HCT116 (cell line): ENCODE data around the gene GREB1L. TPM values are rescaled to one million over a fixed set of nuclear protein-coding genes. Genes with fewer than 3 reads are reported as not detected.

Source experiments
- ATAC-seq: fragments of 200-7000 bp; cut with Tn5 transposase; 2 replicates; pipeline ENCODE4 v1.9.1; 2020; ENCODE audit warnings: mild to moderate bottlenecking, moderate library complexity
- BruUV-seq: library from RNA; stranded (reverse); fragments of 400-500 nt; replicated peaks from 2 replicates; lab custom pipeline; 2021; lab: Mats Ljungman, UMichigan
- CTCF ChIA-PET: fragments of 300-600 bp; sonication (Branson Sonifier 250); formaldehyde crosslinking; loops from one replicate; lab custom pipeline; 2021; ENCODE audit warnings: antibody characterized with exemption; lab: Charles Lee
- POLR2A ChIA-PET: fragments of 300-600, 350-600 bp; sonication (Branson Sonifier 250); formaldehyde crosslinking; loops from one replicate; lab custom pipeline; 2021; ENCODE audit warnings: antibody characterized with exemption; lab: Charles Lee
- RAD21 ChIA-PET, 2 experiments: fragments of 300-600 bp; sonication (Branson Sonifier 250); formaldehyde crosslinking; loops; one replicate each; lab custom pipeline; 2023; ENCODE audit warnings: low total read pairs in 2 of 2; ENCODE audit not compliant: uncharacterized antibody in 2 of 2, unreplicated experiment in 2 of 2, low non-redundant PET in 1 of 2; lab: Charles Lee
- DNase-seq: peaks from one replicate; pipeline ENCODE4 v3.0.0-alpha.2; 2010; ENCODE audit warnings: low read depth, low spot score
- H2AFZ ChIP-seq: fragments of 200-600 bp; shearing (Covaris generic), sonication (generic); 2 replicates; pipeline ENCODE4 v1.6.1; 2017; ENCODE audit warnings: low read depth, mixed run types, mixed read lengths, antibody characterized with exemption, low read length; ENCODE audit not compliant: poor library complexity, severe bottlenecking
- H3K27ac ChIP-seq: 2 replicates; pipeline ENCODE4 v1.5.1; 2012; ENCODE audit warnings: low read depth, low read length
- H3K27me3 ChIP-seq: fragments of 200-600 bp; sonication (generic); 2 replicates; pipeline ENCODE4 v1.6.1; 2016; ENCODE audit warnings: mixed run types, low read length, mixed read lengths; ENCODE audit not compliant: insufficient read depth
- H3K36me3 ChIP-seq, 2 experiments: fragments of 200-500 bp in 1 of 2; fragments of 200-600 bp in 1 of 2; sonication (Bioruptor generic) in 1 of 2; sonication (generic) in 1 of 2; 2 replicates each; pipeline versions ENCODE4 v1.5.1 to v1.6.1; 2014 to 2016; ENCODE audit warnings: low read length in 2 of 2, inconsistent platforms in 1 of 2, mixed read lengths in 1 of 2, mixed run types in 1 of 2; ENCODE audit not compliant: insufficient read depth in 2 of 2, control insufficient read depth in 1 of 2
- H3K4me1 ChIP-seq, 2 experiments: fragments of 200-600 bp in 1 of 2; sonication (generic) in 1 of 2; 2 replicates each; pipeline versions ENCODE4 v1.5.1 to v1.6.1; 2012 to 2017; ENCODE audit warnings: low read length in 2 of 2, inconsistent platforms in 1 of 2, mild to moderate bottlenecking in 1 of 2, mixed read lengths in 1 of 2, mixed run types in 1 of 2, moderate library complexity in 1 of 2; ENCODE audit not compliant: insufficient read depth in 2 of 2, control insufficient read depth in 1 of 2
- H3K4me2 ChIP-seq: fragments of 200-600 bp; sonication (generic); 2 replicates; pipeline ENCODE4 v1.6.1; 2017; ENCODE audit warnings: mixed run types, low read length, mixed read lengths
- H3K4me3 ChIP-seq, 2 experiments: fragments of 200-600 bp in 1 of 2; sonication (generic) in 1 of 2; replicated peaks in 1 of 2; 2 replicates each; pipeline ENCODE4 v1.5.1; 2011 to 2016; ENCODE audit warnings: low read length in 2 of 2, control low read depth in 1 of 2, low read depth in 1 of 2, mild to moderate bottlenecking in 1 of 2, mixed read lengths in 1 of 2, mixed run types in 1 of 2
- H3K79me2 ChIP-seq: fragments of 200-600 bp; sonication (generic); 2 replicates; pipeline ENCODE4 v1.6.1; 2017; ENCODE audit warnings: mild to moderate bottlenecking, mixed run types, low read length, moderate library complexity, mixed read lengths; ENCODE audit not compliant: insufficient read depth
- H3K9ac ChIP-seq: fragments of 200-600 bp; sonication (generic); 2 replicates; pipeline ENCODE4 v1.6.1; 2016; ENCODE audit warnings: low read length, mixed read lengths
- H3K9me2 ChIP-seq: fragments of 200-600 bp; sonication (generic), shearing (Covaris generic); 2 replicates; pipeline ENCODE4 v1.6.1; 2017; ENCODE audit warnings: mixed run types, mild to moderate bottlenecking, moderate library complexity; ENCODE audit not compliant: insufficient read depth
- H3K9me3 ChIP-seq, 2 experiments: fragments of 200-500 bp in 1 of 2; fragments of 200-600 bp in 1 of 2; sonication (Bioruptor generic) in 1 of 2; sonication (generic) in 1 of 2; 2 replicates each; pipeline ENCODE4 v1.6.1; 2014 to 2017; ENCODE audit warnings: low read length in 2 of 2, mixed read lengths in 2 of 2, inconsistent platforms in 1 of 2, low read depth in 1 of 2, mild to moderate bottlenecking in 1 of 2, mixed run types in 1 of 2, moderate library complexity in 1 of 2; ENCODE audit not compliant: control insufficient read depth in 1 of 2, insufficient read depth in 1 of 2
- H4K20me1 ChIP-seq: fragments of 200-600 bp; sonication (generic), shearing (Covaris generic); 2 replicates; pipeline ENCODE4 v1.6.1; 2017; ENCODE audit warnings: mixed run types, mild to moderate bottlenecking, moderate library complexity; ENCODE audit not compliant: insufficient read depth
- CEBPB ChIP-seq: IDR thresholded peaks from 2 replicates; pipeline ENCODE4 v1.6.1; 2012; ENCODE audit warnings: low read depth
- CTCF ChIP-seq, 3 experiments: fragments of 200-600 bp in 1 of 3; sonication (generic) in 1 of 3; IDR thresholded peaks in 2 of 3; conservative IDR thresholded peaks in 1 of 3; 2 replicates each; pipeline ENCODE4 v1.5.1; 2012 to 2017; ENCODE audit warnings: low read depth in 2 of 3, low read length in 2 of 3, antibody characterized with exemption in 1 of 3, borderline replicate concordance in 1 of 3, control low read depth in 1 of 3, mild to moderate bottlenecking in 1 of 3, mixed read lengths in 1 of 3, mixed run types in 1 of 3, moderate library complexity in 1 of 3; ENCODE audit not compliant: insufficient read depth in 1 of 3
- JUND ChIP-seq: IDR thresholded peaks from 2 replicates; pipeline ENCODE4 v1.6.1; 2012
- RAD21 ChIP-seq: IDR thresholded peaks from 2 replicates; pipeline ENCODE4 v1.6.1; 2012; ENCODE audit warnings: low read depth, mild to moderate bottlenecking
- SRF ChIP-seq: IDR thresholded peaks from 2 replicates; pipeline ENCODE4 v1.6.1; 2012; ENCODE audit warnings: low read depth
- YY1 ChIP-seq: IDR thresholded peaks from 2 replicates; pipeline ENCODE4 v1.6.1; 2011; ENCODE audit warnings: low read length, low read depth, moderate library complexity, mild to moderate bottlenecking; ENCODE audit not compliant: insufficient replicate concordance; ENCODE audit errors: extremely low read depth
- ZNF274 ChIP-seq: fragments of 200-500 bp; sonication (Bioruptor generic); IDR thresholded peaks from 2 replicates; pipeline ENCODE4 v1.6.1; 2014; ENCODE audit warnings: mild to moderate bottlenecking, low read depth, low read length, inconsistent platforms
- intact Hi-C: fragments of 100-400 bp; cut with micrococcal nuclease; formaldehyde crosslinking; loops from 2 replicates; pipeline ENCODE4 v1.10.0; 2022
- total RNA-seq: library from RNA; stranded (reverse); gene quantifications from one replicate; pipeline ENCODE4 v1.2.1, GENCODE V29; 2021; ENCODE audit not compliant: unreplicated experiment

Gene GREB1L
- total RNA-seq, 1 experiment from 2014 or later = 12.2 TPM

GRCh38 chr18:21254576-21254975 lies 12.5 kb downstream of the GREB1L start:
- RAD21 ChIA-PET = no interaction called here
- Histone ChIP-seq H3K9ac (no peak overlapping the region), H3K79me2 (peaks cover 24% of the 10 kb centered on the region), H3K4me3 (no peak overlapping the region), H3K9me2 (no peaks in the 10 kb centered on the region), H2AFZ (no peak overlapping the region), H4K20me1 (no peaks in the 10 kb centered on the region), H3K36me3 (no peaks in the 10 kb centered on the region), H3K4me2 (no peak overlapping the region), H3K9me3 (no peaks in the 10 kb centered on the region), H3K4me1 (peaks cover 0 to 12% of the 10 kb centered on the region in 2 experiments; a peak in 1 of 4 replicates), H3K27me3 (no peaks in the 10 kb centered on the region), H3K27ac (no peak overlapping the region)
- POLR2A ChIA-PET = no interaction called here
- DNase-seq = no peak
- CTCF ChIA-PET = no interaction called here
- TF ChIP-seq YY1 (no peak), RAD21 (no peak), CTCF (IDR thresholded peaks at IDR 0.05 in 2 of 3, conservative IDR thresholded peaks at IDR 0.05 in 1 of 3; ENCODE audit: borderline replicate concordance in 1 of 3, insufficient read depth in 1 of 3, low read depth in 2 of 3, low read length in 2 of 3) (no peak), SRF (no peak)
- intact Hi-C loops = no loop called here
- no TSS peak for BruUV-seq
- ATAC-seq = no peak

- Histone ChIP-seq H3K4me3 (no peak overlapping the region), H3K36me3 (no peaks in the 10 kb centered on the region), H3K9me3 (no peaks in the 10 kb centered on the region), H3K4me2 (no peak overlapping the region), H3K27me3 (no peaks in the 10 kb centered on the region), H2AFZ (no peak overlapping the region), H3K27ac (no peak overlapping the region), H3K9ac (no peak overlapping the region), H4K20me1 (no peaks in the 10 kb centered on the region), H3K9me2 (no peaks in the 10 kb centered on the region)
- ChIA-PET POLR2A (no interaction called here), RAD21 (no interaction called here), CTCF (no interaction called here)
- DNase-seq (no peak), ATAC-seq (no peak)
- BruUV-seq = no TSS peak
- intact Hi-C loops = no loop called here
- no peak for TF ChIP-seq JUND
- no peak for TF ChIP-seq ZNF274
- TF ChIP-seq CEBPB = no peak
- no peak for TF ChIP-seq RAD21
- TF ChIP-seq, all 23 proteins: peak for 0
- peaks cover 18% of the 10 kb centered on the region for H3K79me2 ChIP-seq
- H3K4me1 ChIP-seq = peaks cover 0 to 12% of the 10 kb centered on the region in 2 experiments; a peak in 1 of 4 replicates
Observed at GRCh38 chr18:21255211-21255610, 13.2 kb downstream of the GREB1L start.
